Activated naive CD8-positive, alpha-beta T cell treated with anti-CD3 and anti-CD28 coated beads, Interleukin-2, amount 50 U/mL, for 24 hours (primary cell): ENCODE data around the gene TMEM131L.
"Not testable (repeated sequence)": the region's sequence is repeated elsewhere in the genome, so short reads cannot be mapped to it uniquely, and the experiment has no call there.

Experiments
- ATAC-seq: fragments of 150-1000 bp; cut with Tn5 transposase; one replicate; pipeline ENCODE4 v1.10.0; 2021
- DNase-seq: peaks from one replicate; pipeline ENCODE4 v3.0.0; 2021
- H3K27ac Mint-ChIP-seq: one replicate; pipeline ENCODE4 v1.8.0; 2021; ENCODE audit warnings: mild to moderate bottlenecking, mixed read lengths
- H3K27me3 Mint-ChIP-seq: one replicate; pipeline ENCODE4 v1.8.0; 2021; ENCODE audit warnings: mixed read lengths
- H3K36me3 Mint-ChIP-seq: one replicate; pipeline ENCODE4 v1.8.0; 2021; ENCODE audit warnings: low read depth, mixed read lengths
- H3K4me1 Mint-ChIP-seq: one replicate; pipeline ENCODE4 v1.8.0; 2021; ENCODE audit warnings: mixed read lengths
- H3K4me3 Mint-ChIP-seq: one replicate; pipeline ENCODE4 v1.8.0; 2021; ENCODE audit warnings: mild to moderate bottlenecking, moderate library complexity, mixed read lengths
- H3K9me3 Mint-ChIP-seq: one replicate; pipeline ENCODE4 v1.8.0; 2021; ENCODE audit warnings: mixed read lengths

The TMEM131L gene

DNA sequence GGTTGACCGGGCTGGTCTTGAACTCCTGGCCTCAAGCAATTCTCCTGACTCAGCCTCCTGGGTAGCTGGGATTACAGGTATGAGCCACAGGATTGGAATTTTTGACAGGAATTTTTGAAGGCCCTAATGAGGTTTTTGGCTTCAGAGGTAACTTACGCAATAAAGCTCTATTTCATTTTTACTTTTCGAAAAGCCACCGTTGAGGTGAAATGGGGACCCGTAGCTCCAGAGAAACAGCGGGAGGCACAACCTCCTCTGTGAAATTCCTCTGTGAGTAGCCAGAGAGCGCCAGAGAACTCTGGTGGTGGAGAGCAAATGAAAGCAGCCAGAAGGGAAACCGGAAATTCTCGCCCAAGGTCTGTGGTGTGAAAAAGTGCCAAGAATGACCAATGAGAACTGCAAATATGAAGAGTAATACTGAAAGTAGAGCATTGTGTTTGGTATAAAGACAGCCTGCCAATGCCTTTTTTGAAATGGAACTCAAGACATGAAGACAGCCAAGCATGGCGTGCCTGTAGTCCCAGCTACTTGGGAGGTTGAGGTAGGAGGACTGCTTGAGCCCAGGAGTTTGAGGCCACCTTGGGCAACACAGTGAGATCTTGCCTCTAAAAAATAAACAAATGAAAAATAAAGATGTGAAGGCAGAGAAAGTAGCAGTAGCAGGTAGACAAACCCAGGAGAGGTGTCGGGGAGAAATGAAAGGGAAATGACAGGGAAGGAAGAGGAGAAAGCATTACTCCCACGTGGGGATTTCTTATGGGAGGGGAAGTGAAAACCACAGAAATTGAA is 33.0 kb upstream of the TMEM131L start:
- peak; percentile 87 for ATAC-seq
- Mint-ChIP-seq H3K4me3 (peak overlapping the region; percentile 80), H3K36me3 (no peaks in the 10 kb centered on the region), H3K27me3 (no peaks in the 10 kb centered on the region), H3K9me3 (no peaks in the 10 kb centered on the region), H3K4me1 (peaks cover 73% of the 10 kb centered on the region), H3K27ac (peak overlapping the region; percentile 95)
- DNase-seq: peak; percentile 75

DNA sequence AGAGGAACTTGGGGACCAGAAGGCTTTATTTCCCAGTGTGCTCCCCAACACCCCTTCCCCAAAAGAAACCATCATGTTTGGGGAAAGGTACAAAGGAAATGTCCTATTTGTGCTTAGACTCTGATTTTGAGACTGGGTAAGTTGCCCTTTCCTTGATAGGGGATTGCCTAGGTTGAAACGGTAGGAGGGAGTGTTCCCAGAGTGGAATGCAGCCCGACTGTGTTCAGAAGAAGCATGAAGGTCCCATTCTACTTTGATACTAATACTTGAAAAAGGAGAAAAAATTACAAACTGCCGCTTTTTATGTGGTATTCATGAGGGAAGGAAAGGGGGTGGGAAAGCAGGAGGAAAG is 32.4 kb upstream of the TMEM131L start:
- no peak for ATAC-seq
- H3K9me3 Mint-ChIP-seq: no peaks in the 10 kb centered on the region
- H3K27me3 Mint-ChIP-seq: no peaks in the 10 kb centered on the region
- peak overlapping the region; percentile 95 for H3K27ac Mint-ChIP-seq
- DNase-seq: no peak
- no peaks in the 10 kb centered on the region for H3K36me3 Mint-ChIP-seq
- H3K4me3 Mint-ChIP-seq: peak overlapping the region; percentile 80
- H3K4me1 Mint-ChIP-seq: peaks cover 74% of the 10 kb centered on the region

DNA sequence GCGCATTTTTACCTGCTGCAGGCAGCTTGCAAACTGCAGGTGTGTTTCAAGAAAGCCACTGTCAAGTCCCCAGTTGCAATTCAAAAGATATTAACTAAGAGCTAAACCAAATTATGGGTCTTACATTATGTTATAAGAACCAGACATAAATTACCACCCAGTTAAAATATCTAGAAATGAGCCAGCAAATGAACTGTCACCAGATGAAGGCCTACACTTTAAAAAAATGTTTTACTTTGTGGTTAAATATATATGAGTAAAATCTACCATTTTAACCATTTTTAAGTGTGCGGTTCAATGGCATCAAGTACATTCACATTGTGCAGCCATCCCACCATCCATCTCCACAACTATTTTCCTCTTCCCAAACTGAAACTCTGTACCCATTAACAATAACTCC is 32.0 kb upstream of the TMEM131L start:
- H3K36me3 Mint-ChIP-seq: no peaks in the 10 kb centered on the region
- H3K27ac Mint-ChIP-seq: peak overlapping the region; percentile 95
- no peaks in the 10 kb centered on the region for H3K27me3 Mint-ChIP-seq
- ATAC-seq: no peak
- H3K4me3 Mint-ChIP-seq: peak overlapping the region; percentile 80
- H3K9me3 Mint-ChIP-seq: no peaks in the 10 kb centered on the region
- no peak for DNase-seq
- H3K4me1 Mint-ChIP-seq: peaks cover 74% of the 10 kb centered on the region

DNA sequence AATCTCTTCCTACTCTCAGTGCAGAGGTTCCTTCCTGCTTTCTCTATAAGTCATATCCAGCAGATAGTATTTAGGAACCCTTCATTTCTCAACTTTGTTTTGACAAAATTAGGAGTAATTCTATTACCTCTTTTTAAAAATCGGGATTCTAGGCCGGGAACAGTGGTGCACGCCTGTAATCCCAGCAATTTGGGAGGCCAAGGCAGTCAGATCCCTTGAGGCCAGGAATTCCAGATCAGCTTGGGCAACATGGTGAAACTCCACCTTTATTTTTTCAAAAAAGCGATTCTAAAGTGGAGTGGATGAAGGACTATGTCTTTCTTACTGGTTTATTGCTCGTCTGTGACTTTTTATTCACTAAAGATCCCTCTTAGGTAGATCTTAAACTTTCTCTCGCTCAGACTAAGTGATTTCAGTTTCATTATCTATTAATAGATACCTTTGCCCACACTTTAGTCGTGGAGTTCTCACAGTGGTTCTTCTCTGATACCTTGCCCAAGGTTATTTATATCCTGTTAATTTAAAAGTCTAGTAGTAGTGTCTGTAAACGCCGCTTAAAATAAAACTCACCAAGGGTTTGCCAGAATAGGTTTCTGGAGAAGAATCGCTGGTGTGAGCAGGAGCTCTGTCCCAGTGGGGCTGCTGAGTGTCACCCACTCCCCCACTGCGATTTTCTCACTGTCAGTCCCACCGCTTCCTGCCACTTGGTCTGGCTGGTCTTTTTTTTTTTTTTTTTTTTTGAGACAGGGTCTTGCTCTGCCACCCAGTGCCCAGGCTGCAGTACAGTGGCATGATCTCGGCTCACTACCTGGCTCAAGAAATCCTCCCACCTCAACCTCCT is 27.0 kb upstream of the TMEM131L start:
- no peaks in the 10 kb centered on the region for H3K36me3 Mint-ChIP-seq
- DNase-seq (peak; percentile 50), ATAC-seq (peak; percentile 72)
- no peaks in the 10 kb centered on the region for H3K27me3 Mint-ChIP-seq
- peak overlapping the region; percentile 76 for H3K4me3 Mint-ChIP-seq
- H3K9me3 Mint-ChIP-seq: no peaks in the 10 kb centered on the region
- H3K4me1 Mint-ChIP-seq: peaks cover 60% of the 10 kb centered on the region
- peak overlapping the region; percentile 89 for H3K27ac Mint-ChIP-seq

DNA sequence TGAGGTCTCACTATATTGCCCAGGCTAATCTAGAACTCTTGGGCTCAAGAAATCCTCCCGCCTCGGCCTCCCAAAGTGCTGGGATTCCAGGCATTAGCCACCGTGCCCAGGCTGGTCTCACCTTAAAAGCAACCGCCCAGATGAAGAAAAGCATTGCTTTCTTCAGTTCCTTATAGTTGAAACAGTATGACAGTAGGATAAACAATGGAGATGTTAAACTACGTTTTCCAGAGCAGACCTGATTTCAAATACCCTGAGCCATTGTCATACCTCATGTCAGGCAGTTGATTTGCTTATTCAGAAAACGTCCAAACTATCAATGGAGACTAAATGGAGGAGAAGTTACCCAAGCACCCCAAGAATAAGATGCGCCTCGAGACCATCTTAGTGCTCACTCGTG is 26.3 kb upstream of the TMEM131L start:
- ATAC-seq (no peak), DNase-seq (no peak)
- Mint-ChIP-seq H3K9me3 (no peaks in the 10 kb centered on the region), H3K4me1 (peaks cover 54% of the 10 kb centered on the region), H3K4me3 (peak overlapping the region; percentile 76), H3K27me3 (no peaks in the 10 kb centered on the region), H3K27ac (peak overlapping the region; percentile 89), H3K36me3 (no peaks in the 10 kb centered on the region)

DNA sequence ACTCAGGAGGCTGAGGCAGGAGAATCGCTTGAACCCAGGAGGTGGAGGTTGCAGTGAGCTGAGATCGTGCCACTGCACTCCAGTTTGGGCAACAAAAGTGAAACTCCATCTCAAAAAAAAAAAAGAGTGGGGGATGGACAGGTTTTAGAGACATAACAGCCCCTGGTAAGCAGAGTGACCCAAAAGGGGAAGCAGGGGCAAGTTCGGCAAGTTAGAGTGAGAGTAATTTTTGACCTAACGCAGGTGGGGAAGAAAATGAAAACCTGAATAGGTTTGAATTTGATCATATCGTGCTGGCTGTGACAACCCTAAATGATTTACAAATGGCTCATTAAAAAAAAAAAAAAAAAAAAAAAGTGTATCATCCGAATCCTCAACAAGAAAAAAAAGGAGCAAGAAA is 25.7 kb upstream of the TMEM131L start:
- H3K4me3 Mint-ChIP-seq: no peak overlapping the region
- peaks cover 51% of the 10 kb centered on the region for H3K4me1 Mint-ChIP-seq
- ATAC-seq: no peak
- no peaks in the 10 kb centered on the region for H3K27me3 Mint-ChIP-seq
- H3K9me3 Mint-ChIP-seq: no peaks in the 10 kb centered on the region
- DNase-seq: no peak
- H3K36me3 Mint-ChIP-seq: no peaks in the 10 kb centered on the region
- peak overlapping the region; percentile 9 for H3K27ac Mint-ChIP-seq

DNA sequence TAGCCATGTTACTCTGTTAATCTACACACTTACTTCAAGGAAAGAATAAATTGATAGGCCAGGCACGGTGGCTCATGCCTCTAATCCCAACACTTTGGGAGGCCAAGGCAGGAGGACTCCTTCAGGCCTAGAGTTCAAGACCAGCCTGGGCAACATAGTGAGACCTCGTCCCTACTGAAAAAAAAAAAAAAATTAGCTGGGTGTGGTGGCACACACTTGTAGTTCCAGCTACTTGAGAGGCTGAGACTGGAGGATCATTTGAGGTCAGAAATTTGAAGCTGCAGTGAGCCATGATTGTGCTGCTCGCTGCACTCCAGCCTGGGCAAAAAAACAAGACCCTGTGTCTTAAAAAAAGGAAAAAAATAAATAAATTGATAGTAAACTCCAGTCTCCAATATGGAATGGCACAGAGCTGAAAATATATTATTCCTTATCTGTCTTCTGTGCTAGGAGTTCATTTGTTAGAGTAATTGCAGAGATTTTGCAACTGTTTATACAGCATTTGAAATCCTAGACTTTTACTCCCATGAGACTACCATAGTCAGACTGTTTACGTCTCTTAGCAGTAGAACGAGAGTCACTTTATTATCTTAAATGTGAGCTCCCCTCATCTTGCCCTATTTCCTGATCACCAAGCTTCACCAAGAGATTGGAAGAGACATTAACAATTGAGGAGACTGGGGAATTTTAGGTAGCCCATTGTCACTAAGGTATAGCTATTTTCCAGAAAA is 18.8 kb upstream of the TMEM131L start:
- Mint-ChIP-seq H3K36me3 (no peaks in the 10 kb centered on the region), H3K27ac (no peak overlapping the region)
- DNase-seq: no peak

DNA sequence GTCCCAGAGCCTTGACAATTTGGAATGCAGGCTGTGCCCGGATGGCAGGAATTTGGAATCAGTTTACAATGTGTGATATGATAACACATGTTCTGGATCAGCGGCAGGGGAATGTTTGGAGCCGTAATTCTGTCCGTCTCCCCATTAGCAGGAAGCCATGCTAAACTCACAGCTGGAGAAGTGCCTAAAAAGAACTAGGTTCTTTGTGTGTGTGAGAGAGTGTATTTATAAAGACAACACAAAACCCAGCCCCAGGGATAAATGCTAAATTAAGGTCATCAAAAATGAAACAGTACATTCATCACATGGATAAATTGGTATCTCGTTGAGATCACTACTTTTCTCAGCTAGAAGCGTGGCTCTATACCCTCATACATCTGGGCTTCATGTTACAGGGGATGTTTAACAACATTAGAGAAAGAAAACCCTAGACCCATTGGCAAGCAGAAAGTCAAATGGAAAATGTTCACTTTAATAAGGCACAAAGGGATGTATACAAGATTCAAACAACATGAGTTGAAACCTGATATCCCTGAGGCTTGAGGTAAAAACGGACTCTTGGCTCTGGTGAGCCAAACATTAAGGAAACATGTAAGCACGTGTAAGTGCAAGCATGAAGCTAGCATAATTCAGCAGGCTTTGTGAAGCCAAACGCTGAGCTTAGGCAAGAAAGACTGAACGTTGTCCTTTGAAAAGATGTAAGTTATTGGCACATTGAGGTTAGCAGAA is 18.0 kb upstream of the TMEM131L start:
- H3K4me1 Mint-ChIP-seq: peaks cover 19% of the 10 kb centered on the region
- no peak overlapping the region for H3K27ac Mint-ChIP-seq
- ATAC-seq (no peak), DNase-seq (no peak)
- no peaks in the 10 kb centered on the region for H3K36me3 Mint-ChIP-seq
- no peaks in the 10 kb centered on the region for H3K27me3 Mint-ChIP-seq
- no peak overlapping the region for H3K4me3 Mint-ChIP-seq
- H3K9me3 Mint-ChIP-seq: no peaks in the 10 kb centered on the region

More for the DNA sequence above, 18.8 kb upstream of the TMEM131L start:
- H3K27me3 Mint-ChIP-seq: no peaks in the 10 kb centered on the region
- ATAC-seq: no peak
- no peaks in the 10 kb centered on the region for H3K9me3 Mint-ChIP-seq
- no peak overlapping the region for H3K4me3 Mint-ChIP-seq
- peaks cover 22% of the 10 kb centered on the region for H3K4me1 Mint-ChIP-seq

DNA sequence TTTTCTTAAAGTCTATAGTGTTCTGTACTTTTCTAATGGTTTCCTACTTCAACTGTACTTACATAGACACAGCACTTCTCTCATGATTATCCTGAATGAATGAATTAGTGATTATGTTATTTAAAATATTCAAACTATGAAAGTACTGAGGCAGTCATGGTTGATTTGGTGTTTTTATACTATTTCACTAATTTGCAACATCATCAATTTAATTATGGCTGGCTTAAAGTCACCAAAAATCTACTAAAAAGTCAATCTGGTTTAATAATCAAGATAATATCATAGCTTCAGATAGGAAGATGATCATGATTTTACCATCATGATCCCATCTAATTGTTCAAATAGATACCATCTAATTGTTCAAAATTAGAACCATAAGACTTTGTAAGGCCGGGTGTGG is 16.8 kb upstream of the TMEM131L start:
- Mint-ChIP-seq H3K9me3 (no peaks in the 10 kb centered on the region), H3K27me3 (no peaks in the 10 kb centered on the region), H3K27ac (no peak overlapping the region), H3K4me3 (no peak overlapping the region), H3K4me1 (peaks cover 22% of the 10 kb centered on the region), H3K36me3 (no peaks in the 10 kb centered on the region)
- DNase-seq: no peak
- ATAC-seq: no peak

DNA sequence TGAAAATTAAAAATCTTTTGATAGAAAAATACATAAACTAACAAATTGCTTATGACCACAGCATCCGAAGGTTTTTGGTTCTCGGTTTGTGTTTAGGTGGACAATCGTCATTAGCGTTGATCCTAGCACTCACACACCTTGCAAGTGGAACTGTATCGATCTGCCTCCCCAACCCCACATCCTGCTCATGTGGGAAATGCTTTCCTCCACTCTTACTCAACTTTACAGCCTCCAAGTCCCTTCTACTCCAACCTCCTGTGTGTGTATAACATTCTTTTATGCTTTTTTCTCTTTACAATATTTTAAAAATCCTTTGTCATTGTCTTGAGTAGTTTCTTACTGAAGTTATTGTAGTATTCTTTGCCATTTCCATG is 15.6 kb upstream of the TMEM131L start:
- peak overlapping the region; percentile 69 for H3K4me3 Mint-ChIP-seq
- DNase-seq (no peak), ATAC-seq (peak; percentile 63)
- H3K27ac Mint-ChIP-seq: peak overlapping the region; percentile 88
- no peaks in the 10 kb centered on the region for H3K27me3 Mint-ChIP-seq
- H3K9me3 Mint-ChIP-seq: no peaks in the 10 kb centered on the region
- peaks cover 22% of the 10 kb centered on the region for H3K4me1 Mint-ChIP-seq
- H3K36me3 Mint-ChIP-seq: no peaks in the 10 kb centered on the region

DNA sequence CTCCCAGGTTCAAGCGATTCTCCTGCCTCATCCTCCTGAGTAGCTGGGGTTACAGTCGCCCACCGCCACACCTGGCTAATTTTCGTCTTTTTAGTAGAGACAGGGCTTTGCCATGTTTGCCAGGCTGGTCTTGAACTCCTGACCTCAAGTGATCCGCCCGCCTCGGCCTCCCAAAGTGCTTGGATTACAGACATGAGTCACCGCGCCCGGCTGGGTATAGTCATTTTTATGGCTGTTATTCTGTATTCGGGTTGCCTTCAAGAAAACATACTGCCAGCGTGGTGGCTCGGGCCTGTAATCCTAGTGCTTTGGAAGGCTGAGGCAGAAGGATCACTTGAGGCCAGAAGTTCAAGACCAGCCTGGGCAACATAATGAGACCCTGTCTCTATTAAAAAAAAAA is 15.0 kb upstream of the TMEM131L start:
- DNase-seq, ATAC-seq, H3K27me3 Mint-ChIP-seq, H3K4me3 Mint-ChIP-seq, H3K27ac Mint-ChIP-seq, H3K9me3 Mint-ChIP-seq, H3K36me3 Mint-ChIP-seq: not testable (repeated sequence)
- H3K4me1 Mint-ChIP-seq: peaks cover 22% of the 10 kb centered on the region

DNA sequence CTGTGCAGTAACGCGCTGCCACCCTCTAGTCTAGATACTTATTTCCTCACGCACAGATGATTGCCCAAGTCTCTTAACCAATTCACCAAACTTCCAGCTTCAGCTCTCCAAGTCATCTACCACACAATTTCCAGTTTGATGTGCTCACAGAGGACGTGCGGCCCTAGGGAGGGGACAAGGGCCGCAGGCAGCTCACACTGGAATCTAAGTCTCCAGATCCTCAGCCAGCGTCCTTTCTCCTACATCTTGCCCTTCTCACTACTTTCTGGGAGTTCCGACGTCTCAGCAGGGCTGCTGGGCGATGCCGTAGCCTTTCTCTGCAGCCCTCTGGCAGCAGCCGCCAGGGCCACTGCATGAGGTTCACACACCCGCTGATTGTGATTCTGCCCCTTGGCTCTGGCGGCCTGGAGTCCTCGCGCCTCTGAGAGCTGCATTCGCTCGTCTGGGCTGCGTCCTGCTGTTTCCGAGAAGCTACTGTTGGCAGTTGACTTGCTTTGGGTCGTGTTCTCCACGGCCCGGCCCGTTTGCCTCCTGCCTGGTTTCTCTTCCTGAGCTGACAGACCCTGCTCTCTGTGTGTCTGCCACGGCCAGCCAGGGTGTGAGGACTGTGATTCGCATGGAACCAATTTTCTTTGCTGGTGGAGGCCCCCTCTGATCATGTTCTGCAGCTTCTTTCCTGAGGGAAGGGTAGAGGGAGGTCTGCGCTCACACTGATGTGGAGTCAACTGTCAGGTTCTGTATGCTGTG is 14.1 kb upstream of the TMEM131L start:
- DNase-seq (no peak), ATAC-seq (no peak)
- no peak overlapping the region for H3K4me3 Mint-ChIP-seq
- H3K27me3 Mint-ChIP-seq: no peaks in the 10 kb centered on the region
- peaks cover 22% of the 10 kb centered on the region for H3K4me1 Mint-ChIP-seq
- no peaks in the 10 kb centered on the region for H3K9me3 Mint-ChIP-seq
- H3K27ac Mint-ChIP-seq: no peak overlapping the region
- H3K36me3 Mint-ChIP-seq: no peaks in the 10 kb centered on the region

DNA sequence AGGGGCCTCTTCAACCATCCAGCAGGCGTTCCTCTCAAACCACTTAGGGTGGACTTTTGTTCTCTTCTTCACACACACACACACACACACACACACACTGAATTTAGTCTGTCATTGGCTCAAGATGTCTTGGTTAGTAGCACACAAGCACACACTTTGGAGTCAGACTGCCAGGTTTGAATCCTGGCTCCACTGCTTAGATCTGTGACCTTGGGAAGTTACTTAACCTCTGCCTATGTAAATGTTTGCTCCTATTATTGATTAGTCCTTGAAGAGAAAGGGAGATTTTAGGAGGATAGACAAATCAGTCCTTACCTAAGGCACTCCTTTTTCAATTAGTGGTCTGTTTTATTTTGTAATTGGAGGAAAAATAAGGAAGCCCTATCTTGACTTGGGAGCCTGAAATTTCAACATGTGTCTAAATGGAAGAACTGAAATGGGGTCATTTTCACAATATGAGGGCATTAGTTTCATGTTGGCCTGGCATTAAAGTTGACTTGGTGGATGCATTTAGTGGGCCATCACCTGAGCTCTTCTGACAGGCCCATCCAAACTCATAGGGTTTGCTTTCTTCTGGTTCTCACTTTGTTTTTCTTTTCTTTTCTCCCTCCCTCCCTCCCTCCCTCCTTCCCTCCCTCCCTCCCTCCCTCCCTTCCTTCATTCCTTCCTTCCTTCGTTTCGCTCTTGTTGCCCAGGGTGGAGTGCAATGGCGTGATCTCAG is 13.3 kb upstream of the TMEM131L start:
- no peak for DNase-seq
- Mint-ChIP-seq H3K9me3 (no peaks in the 10 kb centered on the region), H3K27ac (no peak overlapping the region), H3K4me1 (peaks cover 22% of the 10 kb centered on the region), H3K36me3 (no peaks in the 10 kb centered on the region), H3K4me3 (no peak overlapping the region), H3K27me3 (no peaks in the 10 kb centered on the region)
- ATAC-seq: no peak
